Stomach (tissue), 4 donors: ENCODE results near the gene NR2F2.

Source experiments
- CTCF ChIP-seq, 7 experiments: fragments of 450-650 bp in 4 of 7; fragments of 200-600 bp in 3 of 7; sonication (generic) in 3 of 7; IDR thresholded peaks; one replicate each; pipeline ENCODE4 v1.5.1; 2016 to 2019; ENCODE audit warnings: antibody characterized with exemption in 7 of 7, control low read depth in 2 of 7, mild to moderate bottlenecking in 1 of 7
- EP300 ChIP-seq: sonication (generic); formaldehyde crosslinking; IDR thresholded peaks from one replicate; pipeline ENCODE4 v1.6.1; 2017; ENCODE audit warnings: antibody characterized with exemption
- POLR2A ChIP-seq, 4 donors: fragments of 450-650 bp; IDR thresholded peaks; one replicate each; pipeline ENCODE4 v1.6.1; 2016; ENCODE audit warnings: antibody characterized with exemption in 4 of 4, control low read depth in 2 of 4, mild to moderate bottlenecking in 1 of 4, moderate library complexity in 1 of 4

DNA sequence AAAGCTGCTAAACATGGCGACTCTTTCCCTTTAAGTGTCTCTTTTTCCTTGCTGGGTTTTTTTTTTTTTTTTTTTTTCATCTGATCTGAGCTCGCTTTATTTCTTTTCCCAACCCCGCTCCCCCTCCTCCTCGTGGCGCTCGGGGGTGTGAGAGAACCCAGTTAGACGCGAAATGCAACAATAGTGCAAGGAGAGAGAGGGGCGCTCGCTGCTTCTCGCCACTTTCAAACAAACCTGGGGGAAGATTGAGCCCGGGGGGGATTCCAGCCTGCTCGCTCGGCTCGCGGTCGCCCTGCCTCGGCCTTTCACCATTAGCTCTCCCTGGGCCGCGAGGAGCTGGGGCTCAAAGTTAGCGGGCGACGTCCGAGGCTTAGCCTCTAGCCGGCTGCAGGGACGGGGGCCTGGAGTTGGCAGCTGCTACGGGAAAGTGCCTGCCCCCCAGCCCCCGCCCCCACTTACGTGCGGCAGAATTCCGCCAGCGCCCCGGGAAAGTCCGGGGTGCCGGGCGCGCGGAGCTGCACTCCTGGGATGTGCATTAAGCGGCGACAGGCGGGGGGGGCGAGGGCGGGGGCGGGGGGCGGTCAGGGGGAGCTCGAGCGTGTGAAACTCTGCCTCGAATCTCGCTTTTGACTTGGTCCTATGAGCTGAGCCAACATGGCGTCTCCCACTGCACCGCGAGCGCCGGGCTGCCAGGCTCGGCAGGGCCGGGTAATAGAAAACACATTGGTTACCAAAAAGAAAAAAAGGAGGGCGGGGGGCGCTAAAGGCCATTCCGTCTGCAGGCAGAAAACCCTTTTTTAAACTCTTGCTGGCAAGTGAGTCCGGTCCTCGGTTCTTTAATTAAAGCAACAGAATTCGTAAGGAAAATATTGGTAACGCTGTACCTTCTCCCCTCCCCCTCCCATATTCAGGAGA is 10.4 kb downstream of the NR2F2 start:
- TF ChIP-seq POLR2A (IDR thresholded peaks at IDR 0.05) (no peak), CTCF (IDR thresholded peaks at IDR 0.05) (no peak), EP300 (no peak)
